ENCODE results near the gene HDAC4. TPM values are rescaled to one million over a fixed set of nuclear protein-coding genes. Genes with fewer than 3 reads are reported as not detected.

The HDAC4 gene
- total RNA-seq, 1 experiment from 2014 or later = 40.1 TPM

DNA sequence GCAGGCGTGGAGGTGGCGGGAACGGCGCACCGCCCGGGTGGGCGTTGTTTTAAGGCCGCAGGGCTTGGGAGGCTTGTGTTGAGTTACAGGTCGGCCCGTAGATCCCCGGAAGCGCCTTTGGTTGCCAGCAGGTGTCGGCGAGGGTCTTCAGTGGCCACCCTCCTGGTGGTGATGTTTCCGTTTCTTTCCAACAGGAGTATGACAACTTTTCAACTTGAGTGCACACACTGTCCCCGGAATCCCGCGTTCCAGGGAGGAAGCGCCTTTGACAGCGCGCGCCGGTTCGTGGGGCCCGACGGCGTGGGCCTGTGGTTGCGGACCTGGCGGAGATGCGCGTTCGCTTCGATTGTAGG is 1.0 kb upstream of the HDAC4 start:
- in situ Hi-C loops (cut with HindIII; ENCODE audit: low pct_unique_long_range_greater_than_20kb, low sequenced_read_pairs) (no loop called here), intact Hi-C loops (cut with micrococcal nuclease; ENCODE audit: unreplicated experiment) (no loop called here)
- Histone ChIP-seq H3K4me3 (ENCODE audit: low read depth in 2 of 2, low read length in 2 of 2) (peak overlapping the region; percentile 63 to 75), H3K27me3 (ENCODE audit: control insufficient read depth, insufficient read depth, low read length) (no peaks in the 10 kb centered on the region), H3K9me3 (ENCODE audit: control insufficient read depth, insufficient read depth, low read depth, low read length) (no peaks in the 10 kb centered on the region), H3K4me1 (ENCODE audit: control insufficient read depth, insufficient read depth, low read length) (peaks cover 12% of the 10 kb centered on the region), H3K27ac (ENCODE audit: low read length) (peak overlapping the region; percentile 92), H3K36me3 (ENCODE audit: control insufficient read depth, insufficient read depth, low read length) (no peaks in the 10 kb centered on the region; the same call in none of the 2 replicates)
- TSS peak; percentile 96 for BruUV-seq (replicated peaks)
- ATAC-seq (peak; percentile 8), DNase-seq (ENCODE audit: low read depth, low spot score) (no peak)
- POLR2A ChIA-PET = no interaction called here
- CTCF ChIA-PET = no interaction called here
- TF ChIP-seq TCF7L2 (IDR thresholded peaks at IDR 0.05; ENCODE audit: low read depth, low read length) = no peak
- TF ChIP-seq REST (IDR thresholded peaks at IDR 0.05; ENCODE audit: insufficient read depth in 1 of 2, low read depth in 2 of 2, low read length in 1 of 2) = no peak
- no peak for TF ChIP-seq SIN3A (IDR thresholded peaks at IDR 0.05; ENCODE audit: borderline replicate concordance, insufficient read depth, low read depth, low read length)
- no peak for TF ChIP-seq CTCF (IDR thresholded peaks at IDR 0.05)
- TF ChIP-seq POLR2AphosphoS5 (IDR thresholded peaks at IDR 0.05; ENCODE audit: low read depth, low read length) = no peak

GRCh38 chr2:239401067-239401880 is 454 bp upstream of the HDAC4 start:
- TF ChIP-seq REST (IDR thresholded peaks at IDR 0.05; ENCODE audit: insufficient read depth in 1 of 2, low read depth in 2 of 2, low read length in 1 of 2) (peak in 1 of 2 experiments; percentile 63; a peak in 1 of 4 replicates), POLR2AphosphoS5 (IDR thresholded peaks at IDR 0.05; ENCODE audit: low read depth, low read length) (peak; percentile 92), TCF7L2 (IDR thresholded peaks at IDR 0.05; ENCODE audit: low read depth, low read length) (peak; percentile 18; the same call in 1 of the 2 replicates), CTCF (IDR thresholded peaks at IDR 0.05) (no peak)
- ATAC-seq (peak; percentile 98), DNase-seq (ENCODE audit: low read depth, low spot score) (peak; percentile 81)
- peaks cover 12% of the 10 kb centered on the region for H3K4me1 ChIP-seq (ENCODE audit: control insufficient read depth, insufficient read depth, low read length)
- H3K27ac ChIP-seq (ENCODE audit: low read length) = peak overlapping the region; percentile 92
- H3K4me3 ChIP-seq (ENCODE audit: low read depth in 2 of 2, low read length in 2 of 2) = peak overlapping the region; percentile 63 to 75
- ChIA-PET CTCF (no interaction called here), POLR2A (interaction anchor here (0.6 to 0.8 kb wide), 7 partner anchors 58 to 536 kb away, joined by 3 to 4 read pairs (median 3); no protein-coding TSS in a partner anchor)
- intact Hi-C loops (cut with micrococcal nuclease; ENCODE audit: unreplicated experiment) (no loop called here), in situ Hi-C loops (cut with HindIII; ENCODE audit: low pct_unique_long_range_greater_than_20kb, low sequenced_read_pairs) (no loop called here)
- H3K9me3 ChIP-seq (ENCODE audit: control insufficient read depth, insufficient read depth, low read depth, low read length) = no peaks in the 10 kb centered on the region
- H3K36me3 ChIP-seq (ENCODE audit: control insufficient read depth, insufficient read depth, low read length) = no peaks in the 10 kb centered on the region; the same call in none of the 2 replicates
- no TSS peak for BruUV-seq (replicated peaks)
- no peaks in the 10 kb centered on the region for H3K27me3 ChIP-seq (ENCODE audit: control insufficient read depth, insufficient read depth, low read length)
